Measurements from ENCODE around the gene PRELP.

PRELP gene

DNA sequence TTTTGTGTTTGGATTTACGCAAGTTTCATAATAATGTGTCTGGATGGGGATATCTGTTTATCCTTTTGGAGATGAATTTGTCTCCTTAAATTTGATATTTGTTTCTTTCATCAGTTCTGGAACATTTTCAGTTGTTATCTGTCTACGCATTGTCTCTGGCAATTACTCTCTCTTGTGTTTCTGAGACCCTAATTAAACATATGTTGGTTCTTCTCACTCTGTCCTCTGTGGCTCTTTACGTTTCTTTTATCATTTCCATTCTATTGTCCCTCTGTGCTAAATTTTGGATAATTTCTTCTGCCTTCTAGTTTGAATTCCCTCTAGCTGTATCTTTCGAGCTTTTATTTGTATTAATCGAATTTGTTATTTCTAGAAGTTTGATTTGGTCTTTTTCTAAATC, 17.5 kb upstream of the PRELP start:
- no peak overlapping the region for H2AFZ ChIP-seq (ENCODE audit: low read depth, low read length)
- no peak for TF ChIP-seq EZH2phosphoT487 (IDR thresholded peaks at IDR 0.05; ENCODE audit: low read depth)
- H3K4me2 ChIP-seq (ENCODE audit: low read length), result no peak overlapping the region

DNA sequence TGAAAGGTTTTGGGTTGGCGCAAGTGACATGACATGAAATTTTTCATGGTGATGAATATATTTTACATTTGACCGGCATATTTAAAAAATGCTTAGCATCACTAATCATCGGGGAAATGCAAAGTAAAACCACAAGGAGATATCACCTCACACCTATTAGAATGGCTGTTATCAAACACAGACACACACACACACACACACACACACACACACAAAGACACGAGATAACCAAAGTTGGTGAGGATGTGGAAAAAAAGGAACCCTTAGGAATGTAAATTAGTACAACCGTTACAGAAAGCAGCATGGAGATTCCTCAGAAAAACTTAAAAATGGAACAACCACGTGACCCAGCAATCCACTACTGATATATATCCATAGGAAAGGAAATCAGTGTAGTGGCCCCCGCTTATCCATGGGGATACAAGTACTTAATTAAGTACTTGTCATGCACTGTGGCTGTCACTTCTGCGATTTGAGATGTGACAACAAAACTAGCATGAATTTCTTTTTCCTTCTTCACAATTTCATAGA, 15.9 kb upstream of the PRELP start:
- no peak overlapping the region for H2AFZ ChIP-seq (ENCODE audit: low read depth, low read length)
- H3K4me2 ChIP-seq (ENCODE audit: low read length), result peak overlapping the region; percentile 8
- no peak overlapping the region for H3K9ac ChIP-seq (ENCODE audit: low read length)
- no peaks in the 10 kb centered on the region for H3K79me2 ChIP-seq (ENCODE audit: low read length)
- no peaks in the 10 kb centered on the region for H3K9me3 ChIP-seq (ENCODE audit: insufficient read depth, low read length)
- no peaks in the 10 kb centered on the region for H3K27me3 ChIP-seq (ENCODE audit: low read depth, low read length)
- H3K36me3 ChIP-seq (replicated peaks; ENCODE audit: low read depth, low read length), result no peaks in the 10 kb centered on the region
- H3K4me3 ChIP-seq (ENCODE audit: low read length), result no peak overlapping the region
- peaks cover 55% of the 10 kb centered on the region for H3K4me1 ChIP-seq (ENCODE audit: low read length)
- TF ChIP-seq, protein P1, sequence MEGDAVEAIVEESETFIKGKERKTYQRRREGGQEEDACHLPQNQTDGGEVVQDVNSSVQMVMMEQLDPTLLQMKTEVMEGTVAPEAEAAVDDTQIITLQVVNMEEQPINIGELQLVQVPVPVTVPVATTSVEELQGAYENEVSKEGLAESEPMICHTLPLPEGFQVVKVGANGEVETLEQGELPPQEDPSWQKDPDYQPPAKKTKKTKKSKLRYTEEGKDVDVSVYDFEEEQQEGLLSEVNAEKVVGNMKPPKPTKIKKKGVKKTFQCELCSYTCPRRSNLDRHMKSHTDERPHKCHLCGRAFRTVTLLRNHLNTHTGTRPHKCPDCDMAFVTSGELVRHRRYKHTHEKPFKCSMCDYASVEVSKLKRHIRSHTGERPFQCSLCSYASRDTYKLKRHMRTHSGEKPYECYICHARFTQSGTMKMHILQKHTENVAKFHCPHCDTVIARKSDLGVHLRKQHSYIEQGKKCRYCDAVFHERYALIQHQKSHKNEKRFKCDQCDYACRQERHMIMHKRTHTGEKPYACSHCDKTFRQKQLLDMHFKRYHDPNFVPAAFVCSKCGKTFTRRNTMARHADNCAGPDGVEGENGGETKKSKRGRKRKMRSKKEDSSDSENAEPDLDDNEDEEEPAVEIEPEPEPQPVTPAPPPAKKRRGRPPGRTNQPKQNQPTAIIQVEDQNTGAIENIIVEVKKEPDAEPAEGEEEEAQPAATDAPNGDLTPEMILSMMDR (IDR thresholded peaks at IDR 0.05; ENCODE audit: low read depth, low read length), result no peak
- TF ChIP-seq EZH2phosphoT487 (IDR thresholded peaks at IDR 0.05; ENCODE audit: low read depth), result no peak
- H3K27ac ChIP-seq (ENCODE audit: low read length), result no peak overlapping the region
- H4K20me1 ChIP-seq (ENCODE audit: insufficient read depth, low read length), result no peaks in the 10 kb centered on the region

More for the DNA sequence above, 17.5 kb upstream of the PRELP start:
- Histone ChIP-seq H3K9me3 (ENCODE audit: insufficient read depth, low read length) (no peaks in the 10 kb centered on the region), H3K36me3 (replicated peaks; ENCODE audit: low read depth, low read length) (no peaks in the 10 kb centered on the region), H4K20me1 (ENCODE audit: insufficient read depth, low read length) (no peaks in the 10 kb centered on the region), H3K4me3 (ENCODE audit: low read length) (no peak overlapping the region), H3K79me2 (ENCODE audit: low read length) (no peaks in the 10 kb centered on the region), H3K27me3 (ENCODE audit: low read depth, low read length) (no peaks in the 10 kb centered on the region), H3K4me1 (ENCODE audit: low read length) (peaks cover 64% of the 10 kb centered on the region), H3K9ac (ENCODE audit: low read length) (no peak overlapping the region), H3K27ac (ENCODE audit: low read length) (no peak overlapping the region)

DNA sequence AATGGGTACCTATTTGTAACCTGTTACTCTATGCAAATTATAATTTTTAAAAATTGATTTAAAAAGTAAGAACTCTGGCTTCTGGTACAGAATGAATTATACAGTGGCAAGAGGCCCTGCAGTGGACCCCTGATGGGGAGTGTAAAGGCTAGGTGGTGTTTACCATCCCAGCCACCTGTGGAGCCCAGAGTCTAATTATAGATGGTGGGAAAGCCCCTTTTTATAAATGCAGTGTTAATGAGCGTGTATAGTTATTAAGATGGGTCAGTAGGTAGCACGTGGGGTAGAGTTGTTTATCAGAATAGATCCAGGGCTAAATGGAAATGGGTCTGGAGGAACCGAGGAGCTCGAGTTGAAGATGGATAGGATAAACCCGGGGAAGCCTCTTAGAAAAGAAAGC, 13.9 kb upstream of the PRELP start:
- Histone ChIP-seq H3K27me3 (ENCODE audit: low read depth, low read length) (no peaks in the 10 kb centered on the region), H3K9me3 (ENCODE audit: insufficient read depth, low read length) (no peaks in the 10 kb centered on the region), H3K4me2 (ENCODE audit: low read length) (peak overlapping the region; percentile 55), H3K4me3 (ENCODE audit: low read length) (peak overlapping the region; percentile 9; the same call in 1 of the 2 replicates), H3K9ac (ENCODE audit: low read length) (no peak overlapping the region), H3K36me3 (replicated peaks; ENCODE audit: low read depth, low read length) (no peaks in the 10 kb centered on the region), H3K27ac (ENCODE audit: low read length) (no peak overlapping the region), H3K4me1 (ENCODE audit: low read length) (peaks cover 49% of the 10 kb centered on the region), H4K20me1 (ENCODE audit: insufficient read depth, low read length) (no peaks in the 10 kb centered on the region), H3K79me2 (ENCODE audit: low read length) (no peaks in the 10 kb centered on the region), H2AFZ (ENCODE audit: low read depth, low read length) (0 out of 2 replicates have a peak overlapping the region, but pooled peaks have one; percentile 1)
- TF ChIP-seq, protein P1 (IDR thresholded peaks at IDR 0.05; ENCODE audit: low read depth, low read length), result no peak
- TF ChIP-seq EZH2phosphoT487 (IDR thresholded peaks at IDR 0.05; ENCODE audit: low read depth), result no peak

DNA sequence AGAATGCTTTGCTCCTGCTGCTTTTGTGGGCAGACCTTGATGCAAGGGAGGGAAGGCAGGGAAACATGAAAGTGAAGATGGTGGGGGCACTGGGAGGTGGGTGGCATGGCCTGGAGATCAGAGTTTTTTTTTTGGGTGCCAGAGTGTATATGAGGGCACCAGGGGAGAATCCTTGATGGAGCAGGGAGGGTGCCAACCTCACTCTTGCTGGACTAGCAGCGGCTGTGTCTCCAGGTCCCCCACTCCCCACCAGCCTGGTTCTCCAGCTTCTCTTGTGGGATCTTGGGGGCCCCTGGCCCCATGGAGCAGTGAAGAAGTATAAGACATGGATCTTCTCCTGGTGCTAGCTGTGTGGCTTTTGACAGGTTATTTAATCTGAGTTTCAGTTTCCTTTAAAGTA, 13.5 kb upstream of the PRELP start:
- Histone ChIP-seq H3K9ac (ENCODE audit: low read length) (no peak overlapping the region), H3K4me1 (ENCODE audit: low read length) (peaks cover 46% of the 10 kb centered on the region)

More for the DNA sequence above, 13.5 kb upstream of the PRELP start:
- no peaks in the 10 kb centered on the region for H3K9me3 ChIP-seq (ENCODE audit: insufficient read depth, low read length)
- no peaks in the 10 kb centered on the region for H3K36me3 ChIP-seq (replicated peaks; ENCODE audit: low read depth, low read length)
- H4K20me1 ChIP-seq (ENCODE audit: insufficient read depth, low read length), result no peaks in the 10 kb centered on the region
- no peak overlapping the region for H3K27ac ChIP-seq (ENCODE audit: low read length)
- H3K79me2 ChIP-seq (ENCODE audit: low read length), result no peaks in the 10 kb centered on the region
- H3K4me3 ChIP-seq (ENCODE audit: low read length), result no peak overlapping the region; the same call in 1 of the 2 replicates
- TF ChIP-seq, protein P1 (IDR thresholded peaks at IDR 0.05; ENCODE audit: low read depth, low read length), result no peak
- no peak for TF ChIP-seq EZH2phosphoT487 (IDR thresholded peaks at IDR 0.05; ENCODE audit: low read depth)
- no peaks in the 10 kb centered on the region for H3K27me3 ChIP-seq (ENCODE audit: low read depth, low read length)
- H3K4me2 ChIP-seq (ENCODE audit: low read length), result peak overlapping the region; percentile 55
- 0 out of 2 replicates have a peak overlapping the region, but pooled peaks have one; percentile 1 for H2AFZ ChIP-seq (ENCODE audit: low read depth, low read length)

Data from OCI-LY3 (cell line).